ENCODE measurements around the gene FLOT1. TPM values are rescaled to one million over a fixed set of nuclear protein-coding genes. Genes with fewer than 3 reads are reported as not detected.

Gene FLOT1
- total and polyA plus RNA-seq, 2 of the 13 experiments (the other 11 are each of a cell fraction or from before 2014, with no cell fraction given) = 82.3 to 130 TPM

DNA sequence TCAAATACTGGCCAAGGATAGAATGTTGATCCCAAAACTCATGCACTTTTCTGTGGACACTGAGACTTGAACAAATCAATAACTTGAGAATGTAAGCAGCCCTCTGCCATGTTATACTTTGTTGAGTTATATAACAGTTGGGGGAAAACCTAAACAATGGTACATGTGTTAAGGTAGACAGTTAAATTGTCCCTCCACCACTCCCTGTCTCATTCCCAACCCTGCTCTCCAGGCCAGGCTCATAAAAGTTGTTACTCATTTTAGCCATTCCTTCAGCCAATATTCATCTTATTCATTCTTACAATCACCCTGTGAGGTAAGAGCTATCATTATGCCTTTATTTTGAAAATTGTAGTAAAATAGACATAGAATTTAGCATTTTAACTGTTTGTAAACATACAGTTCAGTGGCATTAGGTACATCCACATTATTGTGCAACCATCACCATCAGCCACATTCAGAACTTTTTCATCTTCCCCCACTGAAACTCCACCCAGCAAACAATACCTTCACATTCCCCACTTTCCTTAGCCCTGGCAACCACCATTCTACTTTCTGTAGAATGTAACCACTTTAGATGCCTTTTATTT is 40.0 kb upstream of the FLOT1 start (continued):
- peak; percentile 61 for TF ChIP-seq HNF1A (IDR thresholded peaks at IDR 0.05; ENCODE audit: low read depth)
- TF ChIP-seq HNF1A (CRISPR knock-in tag; IDR thresholded peaks at IDR 0.05; ENCODE audit: borderline replicate concordance) = no peak
- TF ChIP-seq, protein P1, sequence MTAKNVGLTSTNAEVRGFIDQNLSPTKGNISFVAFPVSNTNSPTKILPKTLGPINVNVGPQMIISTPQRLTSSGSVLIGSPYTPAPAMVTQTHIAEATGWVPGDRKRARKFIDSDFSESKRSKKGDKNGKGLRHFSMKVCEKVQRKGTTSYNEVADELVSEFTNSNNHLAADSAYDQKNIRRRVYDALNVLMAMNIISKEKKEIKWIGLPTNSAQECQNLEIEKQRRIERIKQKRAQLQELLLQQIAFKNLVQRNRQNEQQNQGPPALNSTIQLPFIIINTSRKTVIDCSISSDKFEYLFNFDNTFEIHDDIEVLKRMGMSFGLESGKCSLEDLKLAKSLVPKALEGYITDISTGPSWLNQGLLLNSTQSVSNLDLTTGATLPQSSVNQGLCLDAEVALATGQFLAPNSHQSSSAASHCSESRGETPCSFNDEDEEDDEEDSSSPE (CRISPR knock-in tag; IDR thresholded peaks at IDR 0.05) = no peak
- TF ChIP-seq, protein P2, sequence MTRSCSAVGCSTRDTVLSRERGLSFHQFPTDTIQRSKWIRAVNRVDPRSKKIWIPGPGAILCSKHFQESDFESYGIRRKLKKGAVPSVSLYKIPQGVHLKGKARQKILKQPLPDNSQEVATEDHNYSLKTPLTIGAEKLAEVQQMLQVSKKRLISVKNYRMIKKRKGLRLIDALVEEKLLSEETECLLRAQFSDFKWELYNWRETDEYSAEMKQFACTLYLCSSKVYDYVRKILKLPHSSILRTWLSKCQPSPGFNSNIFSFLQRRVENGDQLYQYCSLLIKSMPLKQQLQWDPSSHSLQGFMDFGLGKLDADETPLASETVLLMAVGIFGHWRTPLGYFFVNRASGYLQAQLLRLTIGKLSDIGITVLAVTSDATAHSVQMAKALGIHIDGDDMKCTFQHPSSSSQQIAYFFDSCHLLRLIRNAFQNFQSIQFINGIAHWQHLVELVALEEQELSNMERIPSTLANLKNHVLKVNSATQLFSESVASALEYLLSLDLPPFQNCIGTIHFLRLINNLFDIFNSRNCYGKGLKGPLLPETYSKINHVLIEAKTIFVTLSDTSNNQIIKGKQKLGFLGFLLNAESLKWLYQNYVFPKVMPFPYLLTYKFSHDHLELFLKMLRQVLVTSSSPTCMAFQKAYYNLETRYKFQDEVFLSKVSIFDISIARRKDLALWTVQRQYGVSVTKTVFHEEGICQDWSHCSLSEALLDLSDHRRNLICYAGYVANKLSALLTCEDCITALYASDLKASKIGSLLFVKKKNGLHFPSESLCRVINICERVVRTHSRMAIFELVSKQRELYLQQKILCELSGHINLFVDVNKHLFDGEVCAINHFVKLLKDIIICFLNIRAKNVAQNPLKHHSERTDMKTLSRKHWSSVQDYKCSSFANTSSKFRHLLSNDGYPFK (CRISPR knock-in tag; IDR thresholded peaks at IDR 0.05; ENCODE audit: borderline replicate concordance) = no peak
- no peak; the same call in 1 of the 2 replicates for TF ChIP-seq ZFP82 (CRISPR knock-in tag; IDR thresholded peaks at IDR 0.05; ENCODE audit: borderline replicate concordance)
- TF ChIP-seq NKX3-1 (CRISPR knock-in tag; IDR thresholded peaks at IDR 0.05) = no peak
- peak; percentile 52; the same call in 1 of the 2 replicates for TF ChIP-seq ARID2 (CRISPR knock-in tag; IDR thresholded peaks at IDR 0.05; ENCODE audit: borderline replicate concordance)
- no peak for TF ChIP-seq FIP1L1 (IDR thresholded peaks at IDR 0.05; ENCODE audit: borderline replicate concordance, insufficient read depth, low read depth, low read length)
- TF ChIP-seq ZNF547 (CRISPR knock-in tag; IDR thresholded peaks at IDR 0.05) = no peak
- no peak for TF ChIP-seq ZFP36L1 (CRISPR knock-in tag; IDR thresholded peaks at IDR 0.05)
- TF ChIP-seq ZSCAN22 (CRISPR knock-in tag; IDR thresholded peaks at IDR 0.05) = no peak
- TF ChIP-seq ARID3A (IDR thresholded peaks at IDR 0.05; ENCODE audit: low read depth, low read length) = 0 out of 2 replicates have a peak, but pooled peaks have one; percentile 18
- TF ChIP-seq ZFP37 (CRISPR knock-in tag; IDR thresholded peaks at IDR 0.05; ENCODE audit: borderline replicate concordance) = no peak
- TF ChIP-seq GABPB1 (CRISPR knock-in tag; IDR thresholded peaks at IDR 0.05) = no peak
- TF ChIP-seq ZNF530 (CRISPR knock-in tag; IDR thresholded peaks at IDR 0.05; ENCODE audit: low read depth) = no peak
- no peak for TF ChIP-seq SMAD3 (CRISPR knock-in tag; IDR thresholded peaks at IDR 0.05)
- no peak for TF ChIP-seq POLR2G (IDR thresholded peaks at IDR 0.05; ENCODE audit: low read depth, low read length)
- TF ChIP-seq THYN1 (CRISPR knock-in tag; IDR thresholded peaks at IDR 0.05; ENCODE audit: borderline replicate concordance, low read depth) = no peak
- no peak for TF ChIP-seq ZNF672 (CRISPR knock-in tag; IDR thresholded peaks at IDR 0.05)
- TF ChIP-seq GFI1 (CRISPR knock-in tag; IDR thresholded peaks at IDR 0.05; ENCODE audit: borderline replicate concordance) = peak; percentile 73; the same call in 1 of the 2 replicates
